HG03432 (cell line): Measurements from ENCODE around the gene PLEKHG4.
A peak's percentile ranks its signal among the peaks of the same experiment; 100 is the strongest.

Experiments
- ATAC-seq: cut with Tn5 transposase; IDR thresholded peaks from one replicate; pipeline ENCODE4 v1.9.1; 2021; ENCODE audit warnings: mild to moderate bottlenecking, moderate library complexity; ENCODE audit not compliant: unreplicated experiment

The PLEKHG4 gene

DNA sequence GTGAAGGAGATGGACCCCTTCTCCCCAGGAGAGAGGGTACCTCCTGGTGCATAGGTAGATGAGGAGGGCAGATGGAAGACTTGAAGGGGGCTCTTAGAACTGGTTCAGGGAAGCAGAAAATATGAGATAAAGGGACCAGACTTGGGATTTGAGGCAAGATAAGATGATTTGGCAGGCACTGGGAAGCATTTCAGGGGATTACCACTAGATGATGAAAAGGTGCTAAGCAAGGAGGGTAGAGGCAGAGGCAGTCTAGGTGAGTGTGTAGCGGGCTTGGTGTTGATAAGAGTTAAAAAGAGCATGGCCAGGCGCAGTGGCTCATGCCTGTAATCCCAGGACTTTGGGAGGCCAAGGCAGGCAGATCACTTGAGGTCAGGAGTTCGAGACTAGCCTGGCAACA, 16.1 kb upstream of the PLEKHG4 start:
- ATAC-seq: no peak

GRCh38 chr16:67264277-67264676, 15.1 kb upstream of the PLEKHG4 start:
- ATAC-seq: no peak

- ATAC-seq: no peak
Measured at GRCh38 chr16:67264866-67265265, 14.5 kb upstream of the PLEKHG4 start.

GRCh38 chr16:67265834-67266233, 13.5 kb upstream of the PLEKHG4 start:
- no peak for ATAC-seq

DNA sequence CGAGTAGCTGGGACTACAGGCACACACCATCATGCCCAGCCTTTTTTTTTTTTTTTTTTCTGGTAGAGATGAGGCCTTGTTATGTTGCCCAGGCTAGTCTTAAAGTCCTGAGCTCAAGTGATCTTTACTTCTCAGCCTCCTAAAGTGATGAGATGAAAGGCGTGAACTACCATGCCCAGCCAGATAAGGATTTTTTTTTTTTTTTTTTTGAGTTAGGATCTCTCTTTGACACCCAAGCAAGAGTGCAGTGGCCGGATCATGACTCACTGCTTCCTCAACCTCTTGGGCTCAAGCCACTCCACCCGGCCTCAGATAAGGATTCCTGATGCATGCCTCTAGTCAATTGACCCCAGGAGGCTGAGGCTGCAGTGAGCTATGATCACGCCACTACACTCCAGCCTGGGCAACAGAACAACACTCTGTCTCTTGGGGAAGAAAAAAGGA, 11.2 kb upstream of the PLEKHG4 start:
- ATAC-seq: no peak

DNA sequence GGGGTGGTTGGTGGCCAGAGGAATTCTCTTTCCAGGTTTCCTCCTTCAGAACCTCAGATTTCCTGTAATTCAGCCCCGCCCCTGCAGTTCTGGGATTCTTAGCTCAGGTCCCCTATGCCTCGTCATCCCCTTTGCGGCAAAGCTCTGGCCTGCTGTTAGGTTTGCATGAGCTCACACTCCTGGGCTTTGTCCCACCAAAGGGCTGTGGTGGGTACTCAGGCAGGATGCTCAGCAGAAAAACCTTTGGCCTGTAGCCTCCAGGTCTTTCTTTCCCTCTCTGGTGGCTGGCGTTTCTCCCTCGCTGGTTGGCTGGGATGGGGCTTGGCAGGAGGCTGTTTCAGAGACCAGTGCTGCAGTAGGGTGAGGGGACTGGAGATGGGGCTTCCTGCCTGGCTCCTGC, 9.6 kb upstream of the PLEKHG4 start:
- ATAC-seq: no peak

- ATAC-seq: no peak
Measured at GRCh38 chr16:67270931-67271338, 8.4 kb upstream of the PLEKHG4 start.

DNA sequence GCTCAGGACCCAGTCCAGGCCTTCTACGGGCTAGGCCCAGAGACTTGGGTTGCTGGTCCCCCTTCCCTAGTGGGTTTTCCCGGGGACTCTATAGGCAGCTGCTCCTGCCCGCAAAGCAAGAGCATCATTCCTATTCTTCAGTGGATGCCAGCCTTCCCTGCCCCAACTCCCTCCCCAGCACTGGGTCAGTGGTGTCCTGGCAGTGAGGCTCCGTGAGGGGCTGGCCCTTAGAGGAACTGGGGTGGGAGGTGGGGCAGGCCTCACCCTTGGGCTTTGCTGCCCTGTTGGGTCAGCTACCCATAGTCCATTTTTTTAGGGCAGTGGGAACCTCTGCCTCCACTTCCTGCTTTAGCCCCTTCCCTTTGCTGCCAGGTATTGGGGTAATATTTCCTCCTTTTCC, 7.9 kb upstream of the PLEKHG4 start:
- no peak for ATAC-seq

GRCh38 chr16:67275321-67275720, 4.0 kb upstream of the PLEKHG4 start:
- no peak for ATAC-seq

GRCh38 chr16:67277294-67277998, 1.9 kb upstream of the PLEKHG4 start:
- no peak for ATAC-seq

- no peak for ATAC-seq
Measured at GRCh38 chr16:67277999-67278772, 1.1 kb upstream of the PLEKHG4 start.

DNA sequence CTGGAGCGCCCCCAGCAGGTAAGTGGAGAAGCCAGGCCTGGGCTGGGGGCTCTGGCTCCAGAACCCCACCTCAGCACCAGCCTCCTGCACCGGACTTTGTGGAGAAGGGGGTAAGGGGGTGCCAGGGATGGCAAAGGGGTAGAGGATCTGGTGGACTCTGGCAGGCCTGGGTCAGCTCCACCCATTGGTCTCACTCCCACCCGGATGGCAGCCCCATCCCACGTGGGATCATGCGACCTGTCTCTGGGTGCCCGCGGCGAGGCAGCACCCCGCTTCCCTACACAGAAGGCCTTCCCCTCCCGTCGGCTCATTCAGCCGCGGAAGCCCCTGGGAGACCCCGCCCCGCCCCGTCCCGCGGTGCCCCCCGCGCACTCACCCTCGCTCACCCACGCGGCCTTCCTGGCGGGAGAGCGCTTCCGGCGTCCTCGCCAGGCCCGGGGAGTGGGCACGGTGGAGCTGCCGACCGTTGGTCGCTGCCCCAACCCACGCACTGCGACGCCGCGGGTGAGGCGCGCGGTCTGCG, 498 bp upstream of the PLEKHG4 start:
- ATAC-seq: peak; percentile 47

GRCh38 chr16:67280090-67281015, 1.0 kb downstream of the PLEKHG4 start:
- ATAC-seq: no peak

- no peak for ATAC-seq
Measured at GRCh38 chr16:67281536-67282446, 2.5 kb downstream of the PLEKHG4 start.

- ATAC-seq: no peak
Measured at GRCh38 chr16:67282447-67282805, 3.1 kb downstream of the PLEKHG4 start.

- ATAC-seq: no peak
Measured at GRCh38 chr16:67283039-67283825, 3.9 kb downstream of the PLEKHG4 start.

GRCh38 chr16:67283826-67284555, 4.7 kb downstream of the PLEKHG4 start:
- ATAC-seq: no peak
